Inflammatory macrophage treated with lipopolysaccharide for 1 hour (primary cell): Measurements from ENCODE around the gene KIAA1755.

Source experiments
- DNase-seq, 2 donors: peaks; one replicate each; pipeline ENCODE4 v3.0.0-alpha.2; 2020 to 2022

Gene KIAA1755

DNA sequence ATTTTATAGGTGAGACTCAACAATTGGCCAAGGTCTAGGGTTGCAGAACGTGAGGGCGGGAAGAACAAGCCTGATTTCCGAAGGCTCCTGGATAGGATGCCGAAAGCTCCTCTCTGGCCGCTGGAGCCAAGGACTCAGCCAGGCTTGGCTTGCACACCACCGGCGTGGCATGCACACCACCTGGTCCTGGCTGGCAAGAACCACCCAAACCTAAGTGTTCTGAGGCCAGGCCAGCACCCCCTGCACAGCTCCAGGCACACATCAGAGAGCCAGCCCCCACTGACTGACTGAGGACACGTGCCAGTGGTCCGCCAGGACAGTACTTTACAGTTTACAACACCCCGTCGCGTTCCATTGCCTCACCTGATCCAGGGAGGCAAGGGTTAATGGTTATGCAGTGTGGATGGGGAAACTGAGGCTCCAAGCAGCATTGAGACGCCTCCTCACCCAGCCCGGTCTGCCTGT is 95.9 kb downstream of the KIAA1755 start:
- DNase-seq = no peak

DNA sequence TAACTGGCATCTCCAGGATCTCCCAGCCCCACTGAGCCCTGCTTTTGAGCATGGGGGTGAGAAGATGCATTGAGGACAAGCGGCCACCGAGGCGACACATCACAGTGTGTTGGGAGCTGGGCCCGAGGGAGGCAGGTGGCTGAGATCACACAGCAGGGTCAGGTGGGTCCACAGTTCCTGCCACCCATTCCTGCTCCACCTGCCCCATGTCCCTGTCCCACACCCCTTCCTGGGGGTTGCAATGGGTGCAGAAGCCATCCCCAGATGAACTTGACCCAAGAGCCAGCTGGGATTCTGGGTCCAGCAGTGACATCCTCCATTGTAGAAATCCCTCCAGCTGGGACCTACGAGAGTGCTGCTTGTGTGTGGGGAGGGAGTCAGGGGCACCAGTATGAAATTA is 96.5 kb downstream of the KIAA1755 start:
- DNase-seq = no peak

- no peak for DNase-seq
Measured at GRCh38 chr20:38162878-38163875, 97.4 kb downstream of the KIAA1755 start.

- no peak for DNase-seq
Measured at GRCh38 chr20:38162149-38162548, 98.4 kb downstream of the KIAA1755 start.

GRCh38 chr20:38161412-38161774 is 99.1 kb downstream of the KIAA1755 start:
- no peak for DNase-seq
